NCI-H526 (cell line): ENCODE results near the gene C9orf50.
A peak's percentile ranks its signal among the peaks of the same experiment; 100 is the strongest.
"Not testable (repeated sequence)": the region's sequence is repeated elsewhere in the genome, so short reads cannot be mapped to it uniquely, and the experiment has no call there.

Experiments
- DNase-seq, 2 experiments: peaks; one replicate each; lab custom pipeline; 2025; lab: John Stamatoyannopoulos, UW

Gene C9orf50

DNA sequence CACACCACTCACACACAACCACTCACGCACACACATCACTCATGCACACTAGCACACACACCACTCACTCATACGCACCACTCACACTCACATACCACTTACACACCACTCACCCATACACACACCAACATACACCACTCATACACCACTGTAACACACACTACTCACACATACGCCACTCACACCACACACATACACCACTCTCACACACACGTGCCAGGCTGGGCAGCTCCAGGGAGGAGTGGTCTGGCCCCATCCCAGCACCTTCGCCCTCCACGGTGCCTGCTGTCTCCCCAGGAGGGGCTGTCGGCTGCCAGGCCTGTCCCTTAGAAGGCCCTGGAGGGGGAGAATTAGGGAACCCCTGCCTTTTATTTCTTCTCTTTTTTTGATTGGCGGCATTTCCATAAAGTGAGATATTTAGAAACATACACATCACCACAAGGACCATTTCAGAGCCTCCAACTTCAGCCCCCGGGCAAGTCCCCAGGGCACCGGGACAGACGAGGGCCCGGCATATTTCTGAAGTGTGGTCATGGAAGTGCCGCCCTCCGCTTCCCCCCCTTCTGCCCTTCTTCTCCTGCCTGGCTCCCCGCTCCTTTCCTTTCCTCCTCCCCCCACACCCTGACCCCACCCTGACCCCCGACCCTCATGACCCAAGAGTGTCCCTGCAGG lies 27.3 kb upstream of the C9orf50 start:
- no peak for DNase-seq

DNA sequence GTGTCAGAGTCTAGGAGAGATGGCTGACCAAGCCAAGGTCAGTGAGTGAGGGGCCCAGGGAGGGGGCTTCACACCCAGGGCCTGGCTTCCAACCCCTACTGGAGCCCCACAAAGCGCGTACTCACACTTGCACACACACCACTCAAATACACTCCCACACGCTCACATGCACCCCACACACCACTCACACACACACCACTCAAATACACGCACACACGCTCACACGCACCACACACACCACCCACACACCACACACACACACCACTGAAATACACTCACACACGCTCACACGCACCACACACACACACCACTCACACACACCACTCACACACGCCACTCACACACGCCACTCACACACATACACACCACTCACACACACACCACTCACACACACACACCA lies 26.7 kb upstream of the C9orf50 start:
- no peak for DNase-seq

DNA sequence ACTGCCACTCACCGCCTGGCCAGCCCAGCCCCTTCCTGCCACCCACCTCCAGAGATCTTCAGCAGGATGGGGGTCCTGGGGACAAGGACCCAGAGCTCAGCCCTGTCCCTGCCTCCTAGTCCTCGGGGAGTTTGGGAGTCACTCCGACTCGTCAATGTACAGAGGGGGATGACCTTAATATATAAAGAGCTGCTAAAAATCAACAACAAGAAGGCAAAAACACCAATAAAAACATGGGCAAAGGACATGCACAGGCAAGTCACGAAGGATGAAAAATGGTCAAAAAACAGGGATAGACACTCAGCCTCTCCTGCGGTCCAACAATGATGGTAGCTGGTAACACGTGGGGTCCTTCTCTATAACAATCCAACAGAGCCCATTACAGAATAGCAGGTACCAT lies 25.8 kb upstream of the C9orf50 start:
- DNase-seq: no peak

DNA sequence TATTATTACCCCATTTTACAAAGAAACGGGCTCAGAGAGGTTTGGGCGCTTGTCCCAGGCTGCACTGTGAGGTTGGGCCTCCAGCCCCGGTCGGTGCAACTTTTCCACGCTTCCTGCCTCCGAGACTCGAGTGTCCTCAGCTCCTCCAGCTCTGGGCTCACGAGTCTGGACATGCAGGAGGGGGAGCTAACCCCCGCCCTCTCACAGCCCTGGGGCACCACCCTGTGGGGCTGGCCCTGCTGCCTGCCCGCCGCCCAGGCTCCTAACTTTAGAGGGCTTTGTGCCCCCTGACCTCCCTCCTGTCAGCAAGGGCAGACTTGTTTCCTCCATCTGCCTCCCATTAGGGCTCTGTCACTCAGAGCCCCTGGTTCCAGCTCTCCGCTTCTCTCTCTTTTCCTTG lies 25.4 kb upstream of the C9orf50 start:
- no peak for DNase-seq

DNA sequence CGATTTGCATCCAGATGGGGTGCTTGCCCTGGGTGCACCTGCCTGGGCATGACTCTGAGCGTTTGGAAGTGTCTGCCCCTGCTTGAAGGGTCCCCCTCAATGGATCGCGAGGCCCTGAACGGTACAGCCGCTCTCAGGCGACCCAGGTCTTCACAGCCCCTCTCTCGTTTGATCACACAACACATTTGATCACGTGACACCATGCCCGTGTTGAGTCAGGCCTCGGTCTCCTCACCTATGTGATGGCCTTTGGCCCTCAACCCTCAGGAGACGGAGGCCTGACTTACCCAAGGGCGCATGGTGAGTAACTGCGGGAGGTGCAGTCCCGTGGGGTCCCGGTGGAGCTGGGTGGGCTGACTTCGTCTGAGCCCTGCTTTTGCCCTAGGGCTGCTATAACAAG lies 24.0 kb upstream of the C9orf50 start:
- no peak for DNase-seq

DNA sequence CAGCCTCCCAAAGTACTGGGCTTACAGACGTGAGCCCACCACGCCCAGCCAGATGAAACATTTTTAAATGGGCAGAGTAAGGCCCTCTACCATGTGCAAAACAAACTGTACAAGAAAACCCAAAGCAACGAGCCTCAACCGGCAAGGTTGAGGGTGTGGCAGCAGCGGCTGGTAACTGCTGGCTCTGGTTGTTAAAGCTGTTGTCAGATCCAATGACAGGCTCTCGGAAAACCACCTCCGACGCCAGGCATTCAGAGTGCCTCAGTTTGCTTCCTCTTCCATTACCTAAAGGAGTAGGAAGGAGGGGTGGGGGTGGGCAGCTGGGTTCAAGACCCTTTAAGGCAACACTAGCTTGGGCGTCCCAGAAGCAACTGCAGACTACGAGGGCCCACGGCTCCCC lies 23.5 kb upstream of the C9orf50 start:
- no peak for DNase-seq

DNA sequence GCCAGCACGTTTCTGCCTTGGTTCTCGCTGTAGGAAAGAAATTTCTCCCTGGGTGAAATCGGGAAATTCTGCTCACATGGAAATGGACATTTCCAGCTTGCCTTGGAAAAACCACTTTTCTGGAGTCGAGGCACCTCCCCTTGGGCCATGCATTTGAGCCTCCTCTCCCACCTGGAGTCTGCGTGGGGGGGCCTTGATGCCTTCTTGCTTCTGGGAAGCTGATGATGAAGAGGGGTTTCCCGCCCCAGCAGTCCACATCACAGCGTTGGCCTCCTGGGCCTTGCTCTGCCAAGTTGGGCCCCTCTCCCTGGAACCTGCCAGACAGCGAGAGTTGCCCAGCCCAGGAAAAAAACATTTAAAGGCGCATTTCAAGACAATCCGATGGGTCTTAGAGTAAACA lies 22.8 kb upstream of the C9orf50 start:
- no peak for DNase-seq

DNA sequence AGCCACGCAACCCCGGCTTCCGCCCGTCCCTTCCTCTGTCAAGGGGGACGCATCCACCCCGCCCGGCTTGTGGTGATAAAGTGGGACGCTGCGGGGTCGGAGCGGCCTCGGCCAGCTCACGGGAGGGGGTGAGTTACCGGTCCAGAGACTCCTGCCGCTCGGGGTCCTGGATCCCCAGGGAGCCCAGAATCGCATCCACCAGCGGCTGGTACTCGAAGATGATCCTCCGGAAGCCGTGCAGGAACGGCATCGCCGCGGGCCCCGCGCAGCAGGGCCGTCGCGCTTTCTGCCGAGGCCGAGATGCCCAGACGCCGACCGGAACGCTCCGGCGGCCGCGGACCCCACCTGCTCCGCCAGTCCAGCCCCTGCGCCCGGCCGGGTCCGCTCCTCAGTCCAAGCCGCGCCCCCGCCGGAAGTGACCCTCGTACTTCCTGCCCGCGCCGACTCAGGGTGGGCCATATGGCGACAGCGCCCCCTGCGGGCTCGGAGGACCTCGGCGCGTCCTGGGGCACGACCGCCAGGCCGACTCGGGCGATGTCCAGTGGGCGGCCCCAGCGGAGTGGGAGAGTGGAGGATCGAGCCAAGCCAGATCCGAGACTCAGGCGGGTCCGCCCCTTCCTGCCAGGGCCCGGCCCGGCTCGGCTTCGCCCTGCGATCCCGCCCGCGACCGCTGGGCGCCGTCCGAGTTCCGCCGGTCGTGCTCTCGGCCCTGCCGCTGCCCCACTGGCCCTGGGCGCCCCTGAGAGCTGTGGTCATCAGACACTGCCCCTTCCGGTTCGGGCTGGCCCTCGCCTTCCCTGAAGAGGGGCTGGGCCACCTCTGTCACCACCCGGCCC lies 21.1 kb upstream of the C9orf50 start, which contains the start of gene ASB6:
TSS of gene ASB6 (minus strand) at position 402 of the 836 bp plus-strand sequence. CDS start at position 250, 152 bp downstream.
- peak; percentile 57 to 93 for DNase-seq

DNA sequence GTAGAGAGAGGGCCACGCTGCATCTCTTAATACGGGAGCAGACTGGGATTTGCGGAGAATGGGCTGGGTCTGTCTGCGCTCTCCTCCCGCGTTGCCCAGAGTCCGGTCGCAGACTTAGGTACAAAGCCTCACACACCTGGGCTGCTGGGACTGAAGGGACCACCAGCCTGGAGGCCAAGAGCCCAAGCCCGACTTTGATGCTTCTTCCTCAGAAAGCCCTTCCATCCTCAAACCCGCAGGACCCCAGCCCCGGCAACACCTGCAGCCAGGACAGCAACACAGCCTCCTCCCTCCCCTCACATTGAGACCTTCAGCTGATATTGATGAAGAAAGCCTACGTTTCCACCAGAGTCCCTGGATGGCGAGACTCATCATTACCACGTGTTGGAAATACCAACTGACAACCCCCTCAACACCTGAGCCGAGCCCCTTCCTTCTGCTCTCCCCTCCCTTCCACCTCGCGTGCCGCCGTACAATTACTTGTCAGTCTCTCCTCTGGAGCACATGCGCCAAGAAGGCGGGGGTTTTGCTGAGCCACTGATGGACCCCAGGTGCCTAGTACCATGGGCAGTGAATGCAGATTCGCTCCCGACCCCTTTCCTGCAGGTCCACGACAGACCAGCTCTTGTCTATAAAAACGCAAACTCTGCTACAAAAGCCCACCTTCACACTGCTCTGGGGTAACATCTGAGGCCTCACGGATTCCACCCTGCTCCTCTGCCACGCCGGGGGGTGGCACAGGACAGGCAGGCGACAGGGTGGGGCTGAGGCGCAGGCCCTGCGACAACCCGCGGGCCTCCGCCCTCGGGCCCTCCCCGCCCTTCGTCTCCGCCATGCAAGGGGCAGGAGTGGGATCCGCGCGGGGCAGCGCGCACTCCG lies 20.2 kb upstream of the C9orf50 start:
- DNase-seq: no peak

DNA sequence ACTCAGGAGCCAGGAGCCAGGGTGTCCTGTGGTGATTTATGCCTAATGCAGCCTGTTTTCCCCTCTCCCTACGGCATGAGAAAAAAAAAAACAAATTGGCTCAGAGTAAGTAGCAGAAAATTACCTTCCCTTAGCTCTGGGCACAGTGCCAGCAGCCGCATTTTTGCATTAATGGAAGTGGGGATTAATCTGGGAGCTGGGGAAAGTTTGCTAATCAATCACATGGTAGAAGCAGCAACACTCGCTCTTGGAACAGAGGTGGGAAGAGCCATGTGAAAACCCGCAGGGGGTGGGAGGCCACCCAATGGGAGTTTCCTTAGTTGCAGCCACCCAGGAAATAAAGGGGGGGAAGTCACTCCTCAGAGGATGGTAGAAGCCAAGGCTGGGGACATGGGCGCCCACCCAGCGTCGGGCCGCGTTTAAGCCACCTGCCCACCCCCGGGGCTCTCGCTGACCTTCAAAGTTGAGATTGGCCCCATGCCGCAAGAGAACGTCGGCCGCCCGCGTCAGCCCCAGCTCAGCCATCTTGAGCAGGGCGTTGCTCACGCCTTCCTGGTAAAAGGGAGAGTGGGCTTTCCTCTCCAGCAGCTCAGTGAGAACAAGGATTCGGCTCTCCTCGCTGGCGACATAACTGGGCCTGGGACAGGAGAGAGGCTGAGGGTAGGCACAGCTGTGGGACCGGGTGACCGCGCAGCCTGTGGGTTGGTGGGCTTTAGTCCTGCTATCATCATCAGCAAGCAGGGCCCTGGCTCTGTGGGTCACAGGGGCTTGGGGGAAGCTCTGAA lies 19.4 kb upstream of the C9orf50 start:
- DNase-seq: peak; percentile 36 to 63

DNA sequence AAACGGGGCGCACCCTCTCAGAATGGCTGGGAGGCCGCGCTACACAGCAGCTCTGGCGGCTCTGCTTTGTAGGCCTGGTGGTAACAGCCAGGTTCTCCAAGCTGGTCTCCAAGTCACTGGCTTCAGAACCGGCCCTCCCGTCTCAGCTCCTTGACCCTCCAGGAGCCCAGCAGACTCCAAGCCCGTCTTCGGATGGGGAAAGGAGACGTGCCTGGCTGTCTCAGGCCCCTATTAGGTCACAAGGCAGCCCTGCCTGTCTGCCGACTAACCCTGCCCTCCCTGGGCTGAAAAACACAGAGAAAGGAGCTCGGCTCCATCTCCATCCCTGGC lies 18.8 kb upstream of the C9orf50 start:
- DNase-seq: no peak

DNA sequence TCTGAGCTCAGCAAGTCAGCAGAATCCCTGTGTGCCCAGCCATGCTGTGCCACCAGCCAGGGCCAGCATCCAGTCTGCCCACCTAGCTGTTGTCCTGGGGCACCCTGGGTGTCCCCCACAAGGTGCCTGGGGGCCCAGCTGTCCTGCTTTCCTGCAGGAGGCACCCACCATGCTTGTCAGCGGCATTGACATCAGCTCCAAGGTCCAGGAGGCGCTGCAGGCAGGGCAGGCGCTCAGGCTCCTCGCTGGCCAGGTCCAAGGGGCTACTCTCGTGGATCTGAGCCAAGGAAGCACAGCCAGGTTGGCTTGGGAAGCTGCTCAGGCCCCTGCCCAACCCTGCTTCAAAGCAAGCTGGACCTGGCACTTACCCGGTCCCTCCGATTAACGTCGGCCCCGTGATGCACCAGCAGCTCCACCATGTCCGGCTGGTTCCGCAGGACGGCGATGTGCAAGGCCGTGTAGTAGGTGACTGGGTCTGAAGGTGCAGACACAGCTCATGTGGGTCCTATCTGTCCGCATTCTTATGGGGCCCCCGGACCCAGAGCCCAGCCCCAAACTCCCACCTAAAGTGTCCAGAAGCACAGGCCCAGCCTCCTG lies 18.2 kb upstream of the C9orf50 start:
- DNase-seq: no peak

DNA sequence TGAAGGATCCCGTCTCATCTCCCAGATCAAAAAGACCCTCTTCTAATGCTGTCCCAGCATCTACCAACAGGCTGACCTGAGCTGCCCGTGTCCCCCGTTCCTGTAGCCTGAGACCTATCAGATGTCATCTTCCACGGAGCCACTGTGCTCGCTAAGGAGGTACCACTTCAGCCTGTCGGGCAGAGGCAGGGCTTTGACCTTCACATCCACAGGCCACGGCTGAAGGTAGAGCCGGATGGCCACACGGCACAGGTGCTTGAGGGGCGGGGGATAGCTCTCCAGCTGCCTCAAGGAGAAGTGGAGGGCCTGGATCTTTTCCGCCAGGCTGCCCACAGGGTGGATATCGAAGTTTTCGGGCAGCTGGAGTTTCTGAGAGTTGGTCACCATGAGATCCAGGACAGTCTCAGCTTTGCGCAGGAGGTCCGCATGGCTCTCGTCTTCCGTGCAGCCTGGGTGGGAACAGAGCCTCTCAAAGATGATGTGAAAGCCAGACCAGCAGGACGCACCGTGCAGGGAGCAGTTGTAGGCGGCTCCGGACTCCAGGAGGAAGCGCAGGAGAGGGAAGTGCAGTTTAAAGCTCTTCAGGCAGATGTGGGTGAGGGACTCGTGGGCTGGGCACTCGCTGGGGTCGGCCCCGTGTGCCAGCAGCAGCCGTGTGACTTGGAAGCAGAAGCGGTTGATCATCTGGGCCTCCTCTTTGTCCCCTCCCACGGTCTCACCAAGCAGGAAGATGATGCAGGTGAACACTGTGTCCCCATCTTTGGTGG lies 17.0 kb upstream of the C9orf50 start:
- no peak for DNase-seq

DNA sequence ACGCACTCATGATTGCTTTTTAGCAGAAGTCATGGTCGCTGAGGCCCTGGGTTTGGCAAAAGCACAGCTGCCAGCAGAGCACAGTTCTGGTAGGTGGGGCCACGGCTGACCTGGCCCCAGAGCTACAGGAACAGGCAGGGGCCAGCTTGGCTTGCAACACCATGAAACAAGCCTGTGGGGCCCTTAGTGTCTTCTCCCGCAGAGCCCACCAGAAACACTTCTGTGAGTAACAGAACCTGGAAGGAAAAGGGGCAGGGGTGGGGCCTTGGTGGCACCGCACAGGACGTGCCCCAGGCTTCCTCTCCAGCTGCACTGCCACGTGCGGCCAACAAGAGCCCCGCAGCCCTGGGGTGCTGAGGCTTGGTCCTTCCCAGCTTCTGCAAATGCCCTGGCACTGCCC lies 16.2 kb upstream of the C9orf50 start:
- no peak for DNase-seq

DNA sequence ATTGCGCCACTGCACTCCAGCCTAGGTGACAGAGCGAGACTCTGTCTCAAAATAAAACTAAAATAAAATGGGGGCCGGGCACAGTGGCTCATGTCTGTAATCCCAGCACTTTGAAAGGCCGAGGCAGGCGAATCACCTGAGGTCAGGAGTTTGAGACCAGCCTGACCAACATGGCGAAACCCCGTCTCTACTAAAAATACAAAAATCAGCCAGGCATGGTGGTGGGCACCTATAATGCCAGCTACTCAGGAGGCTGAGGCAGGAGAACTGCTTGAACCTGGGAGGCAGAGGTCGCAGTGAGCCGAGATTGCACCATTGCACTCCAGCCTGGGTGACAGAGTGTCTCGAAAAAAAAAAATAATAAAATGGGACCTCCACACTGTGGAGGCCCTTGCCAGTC lies 15.4 kb upstream of the C9orf50 start:
- DNase-seq: not testable (repeated sequence)

DNA sequence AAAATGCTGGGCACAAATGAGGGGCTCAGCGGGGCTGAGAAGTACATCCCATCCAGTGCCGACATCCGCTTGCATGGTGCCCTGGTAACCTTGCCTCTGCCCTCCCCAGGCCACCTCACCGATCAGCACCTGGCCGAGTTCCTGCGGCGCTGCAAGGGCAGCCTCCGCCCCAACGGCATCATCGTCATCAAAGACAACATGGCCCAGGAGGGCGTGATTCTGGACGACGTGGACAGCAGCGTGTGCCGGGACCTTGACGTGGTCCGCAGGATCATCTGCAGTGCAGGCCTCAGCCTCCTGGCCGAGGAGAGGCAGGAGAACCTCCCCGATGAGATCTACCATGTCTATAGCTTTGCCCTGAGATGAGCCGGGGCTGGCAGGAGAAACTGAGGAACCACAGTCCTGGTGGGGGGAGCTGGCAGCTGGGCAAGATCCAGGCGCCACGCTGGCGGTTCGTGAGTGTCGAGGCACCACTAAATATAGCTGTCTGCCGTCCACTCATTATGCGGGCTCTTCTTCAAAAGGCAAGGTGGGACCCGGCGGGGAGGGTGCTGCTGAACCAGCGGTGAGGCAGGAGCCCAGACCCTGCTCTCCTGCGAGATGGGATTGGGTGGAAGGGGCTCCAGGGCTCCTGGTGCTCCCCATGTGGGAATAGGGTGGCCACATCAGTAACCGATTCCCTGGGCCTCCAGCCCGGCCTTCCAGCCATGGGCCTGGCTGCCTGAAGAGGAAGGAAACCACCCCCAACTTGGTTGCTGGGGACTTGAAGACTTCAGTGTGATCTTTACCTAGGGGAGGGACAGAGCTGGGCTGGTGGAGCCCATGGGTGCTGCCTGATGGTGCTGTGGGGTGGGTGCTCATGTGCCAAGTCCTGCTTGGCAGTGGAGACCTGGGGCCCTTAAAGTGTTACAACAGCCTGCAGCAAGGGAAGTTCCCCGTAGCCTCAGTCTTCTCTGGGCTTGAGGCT lies 14.5 kb upstream of the C9orf50 start:
- DNase-seq: no peak

DNA sequence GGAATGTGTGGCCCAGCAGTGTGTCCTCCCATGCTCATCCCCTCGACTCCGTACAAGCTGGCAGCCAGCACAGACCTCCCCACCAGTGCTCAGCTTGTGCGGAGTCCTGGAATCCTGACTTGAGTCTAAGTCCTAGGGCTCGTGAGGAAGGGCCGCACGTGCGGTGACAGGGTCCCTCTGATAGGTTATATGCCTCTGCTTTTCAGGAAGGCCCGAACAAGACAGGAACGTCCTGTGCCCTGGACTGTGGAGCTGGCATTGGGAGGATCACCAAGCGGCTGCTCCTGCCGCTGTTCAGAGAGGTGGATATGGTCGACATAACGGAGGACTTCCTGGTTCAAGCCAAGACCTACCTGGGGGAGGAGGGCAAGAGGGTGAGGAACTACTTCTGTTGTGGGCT lies 12.9 kb upstream of the C9orf50 start:
- DNase-seq: no peak

DNA sequence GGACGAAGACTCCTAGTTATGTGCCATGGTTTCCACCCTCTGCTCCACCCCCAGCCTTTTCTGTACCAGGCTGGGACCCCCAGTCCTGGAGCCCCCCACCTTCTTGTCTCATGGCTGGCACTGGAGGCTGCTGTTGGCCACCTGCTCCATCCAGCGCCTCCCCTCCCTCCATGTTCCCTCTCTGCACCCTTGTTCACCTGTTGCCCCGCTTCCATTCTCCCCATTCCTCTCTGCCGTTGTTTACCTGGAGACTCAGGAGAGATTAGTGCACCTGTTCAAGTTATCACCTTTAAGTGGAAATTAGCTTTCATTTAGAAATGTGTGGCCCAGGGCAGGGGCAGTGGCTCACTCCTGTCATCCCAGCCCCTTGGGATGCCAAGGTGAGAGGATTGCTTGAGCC lies 12.3 kb upstream of the C9orf50 start:
- DNase-seq: no peak

DNA sequence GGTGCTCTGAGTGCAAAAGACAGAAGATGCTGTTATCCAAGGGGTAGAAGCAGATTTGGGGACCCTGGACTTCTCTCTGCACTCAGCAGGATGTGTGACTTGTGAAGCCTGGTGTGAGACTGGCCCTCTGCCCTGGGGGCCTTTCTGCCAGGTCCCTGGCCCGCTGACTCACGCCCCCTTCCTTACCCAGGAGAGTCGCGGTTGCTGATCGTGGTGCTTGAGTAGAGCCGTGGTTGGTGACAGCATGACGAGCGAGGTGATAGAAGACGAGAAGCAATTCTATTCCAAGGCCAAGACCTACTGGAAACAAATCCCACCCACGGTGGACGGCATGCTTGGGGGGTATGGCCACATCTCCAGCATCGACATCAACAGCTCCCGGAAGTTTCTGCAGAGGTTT lies 11.6 kb upstream of the C9orf50 start:
- DNase-seq: no peak
